Keratinocyte (primary cell): ENCODE results near the gene NEURL1. TPM values are rescaled to one million over a fixed set of nuclear protein-coding genes. Genes with fewer than 3 reads are reported as not detected.

Experiments used
- DNase-seq: peaks from one replicate; pipeline ENCODE4 v3.0.0-alpha.2; 2011; ENCODE audit warnings: low read depth, missing footprints, low spot score
- FAIRE-seq: peaks from 2 replicates; lab custom pipeline; 2011; peaks lifted over from hg19 to GRCh38; lab: Jason Lieb, UNC
- H2AFZ ChIP-seq: 2 replicates; pipeline ENCODE4 v1.6.0; 2012; ENCODE audit warnings: low read length, control low read depth, inconsistent platforms; ENCODE audit not compliant: control insufficient read depth
- H3K27ac ChIP-seq: 2 replicates; pipeline ENCODE4 v1.5.1; 2011; ENCODE audit warnings: low read length; ENCODE audit not compliant: control insufficient read depth, insufficient read depth
- H3K27me3 ChIP-seq: 3 replicates; pipeline ENCODE4 v1.6.0; 2011; ENCODE audit warnings: low read length; ENCODE audit not compliant: control insufficient read depth, insufficient read depth; ENCODE audit errors: extremely low read depth
- H3K36me3 ChIP-seq, 2 experiments: 2 replicates in 1 of 2; 3 replicates in 1 of 2; pipeline ENCODE4 v1.5.1; 2011; ENCODE audit warnings: low read length in 2 of 2, mild to moderate bottlenecking in 1 of 2; ENCODE audit not compliant: control insufficient read depth in 2 of 2, insufficient read depth in 2 of 2; ENCODE audit errors: extremely low read depth in 1 of 2
- H3K4me1 ChIP-seq: 3 replicates; pipeline ENCODE4 v1.5.1; 2011; ENCODE audit warnings: low read length; ENCODE audit not compliant: control insufficient read depth, insufficient read depth; ENCODE audit errors: extremely low read depth
- H3K4me2 ChIP-seq: 3 replicates; pipeline ENCODE4 v1.6.0; 2011; ENCODE audit warnings: low read depth, low read length; ENCODE audit not compliant: control insufficient read depth, insufficient read depth; ENCODE audit errors: extremely low read depth
- H3K4me3 ChIP-seq, 3 experiments: fragments of 200-600 bp in 1 of 3; sonication (generic) in 1 of 3; 2 replicates in 2 of 3; 3 replicates in 1 of 3; pipeline ENCODE4 v1.5.1; 2011 to 2016; ENCODE audit warnings: low read length in 3 of 3, mild to moderate bottlenecking in 3 of 3, control low read depth in 2 of 3, inconsistent platforms in 1 of 3, low read depth in 1 of 3, mixed read lengths in 1 of 3, mixed run types in 1 of 3, moderate library complexity in 1 of 3; ENCODE audit not compliant: control insufficient read depth in 2 of 3, insufficient read depth in 2 of 3; ENCODE audit errors: extremely low read depth in 1 of 3
- H3K79me2 ChIP-seq: 2 replicates; pipeline ENCODE4 v1.6.0; 2012; ENCODE audit warnings: low read length; ENCODE audit not compliant: control insufficient read depth, insufficient read depth
- H3K9ac ChIP-seq: 3 replicates; pipeline ENCODE4 v1.6.0; 2011; ENCODE audit warnings: low read length; ENCODE audit not compliant: control insufficient read depth, insufficient read depth; ENCODE audit errors: extremely low read depth
- H3K9me1 ChIP-seq: 3 replicates; pipeline ENCODE4 v1.6.0; 2011; ENCODE audit warnings: low read length; ENCODE audit not compliant: control insufficient read depth, insufficient read depth; ENCODE audit errors: extremely low read depth
- H3K9me3 ChIP-seq: 2 replicates; pipeline ENCODE4 v1.5.1; 2012; ENCODE audit warnings: low read depth, low read length; ENCODE audit not compliant: control insufficient read depth
- H4K20me1 ChIP-seq: 3 replicates; pipeline ENCODE4 v1.6.0; 2011; ENCODE audit warnings: low read length; ENCODE audit not compliant: control insufficient read depth, insufficient read depth; ENCODE audit errors: extremely low read depth
- EZH2 ChIP-seq: IDR thresholded peaks from one replicate; pipeline ENCODE4 v1.6.1; 2012; ENCODE audit warnings: inconsistent platforms, mild to moderate bottlenecking, low read length, moderate library complexity
- dilution Hi-C: fragments of 300-500 bp; cut with MboI; formaldehyde crosslinking; loops from one replicate; pipeline ENCODE4 v1.7.0; 2020; ENCODE audit warnings: low sequenced_read_pairs; ENCODE audit not compliant: extremely low pct_ligation_motif_present
- polyA plus RNA-seq, 5 experiments: library from polyadenylated mRNA; depleted of rRNA in 3 of 5; stranded (reverse) in 3 of 5; stranded (forward) in 1 of 5; unstranded in 1 of 5; fragments of >200 nt; gene quantifications; 1 replicate in 1 of 5; 2 replicates in 3 of 5; 3 replicates in 1 of 5; pipeline versions ENCODE4 v1.2.1 to v1.2.3, GENCODE V29; 2011 to 2012; ENCODE audit warnings: missing spikeins in 2 of 5, low read depth in 1 of 5, low replicate concordance in 1 of 5
- TF ChIP-seq, protein P1 (sequence below), 3 experiments: IDR thresholded peaks in 1 of 3; conservative IDR thresholded peaks in 1 of 3; optimal IDR thresholded peaks in 1 of 3; 2 replicates in 2 of 3; 3 replicates in 1 of 3; pipeline versions ENCODE3 to v1.5.1; 2011; ENCODE audit warnings: low read length in 3 of 3, mild to moderate bottlenecking in 3 of 3, moderate library complexity in 2 of 3, control low read depth in 1 of 3, inconsistent platforms in 1 of 3; ENCODE audit not compliant: insufficient read depth in 2 of 3; ENCODE audit errors: extremely low read depth in 1 of 3

The NEURL1 gene
- polyA plus RNA-seq, 1 donor (not counting 4 experiments of a cell fraction or from before 2014, with no cell fraction given): 0.03 TPM

DNA sequence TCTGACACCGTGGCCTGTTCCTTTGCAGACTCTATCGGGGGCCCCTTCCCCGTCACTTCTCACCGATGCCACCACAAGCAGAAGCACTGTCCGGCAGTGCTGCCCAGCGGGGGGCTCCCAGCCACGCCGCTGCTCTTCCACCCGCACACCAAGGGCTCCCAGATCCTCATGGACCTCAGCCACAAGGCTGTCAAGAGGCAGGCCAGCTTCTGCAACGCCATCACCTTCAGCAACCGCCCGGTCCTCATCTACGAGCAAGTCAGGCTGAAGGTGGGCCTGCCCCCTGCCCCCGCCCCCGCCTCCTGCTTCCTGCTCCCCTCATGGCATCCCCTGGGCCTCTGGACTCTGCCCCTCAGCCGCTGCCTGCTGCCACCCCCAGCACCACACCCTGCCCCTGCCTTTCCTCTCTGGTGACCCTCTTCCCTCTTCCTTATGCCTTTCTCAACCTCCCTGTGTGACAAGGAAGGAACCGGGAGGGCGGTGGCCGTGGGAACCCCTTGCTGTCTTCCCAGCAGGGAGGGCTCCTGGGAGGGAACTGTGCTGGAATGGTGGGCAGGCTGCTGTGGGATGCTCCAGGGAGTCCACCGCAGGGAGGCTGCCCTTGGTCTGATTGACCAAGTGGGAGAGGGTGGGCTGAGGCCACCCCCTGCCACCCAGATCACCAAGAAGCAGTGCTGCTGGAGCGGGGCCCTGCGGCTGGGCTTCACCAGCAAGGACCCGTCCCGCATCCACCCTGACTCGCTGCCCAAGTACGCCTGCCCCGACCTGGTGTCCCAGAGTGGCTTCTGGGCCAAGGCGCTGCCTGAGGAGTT is 77.5 kb downstream of the NEURL1 start:
- H4K20me1 ChIP-seq: peaks cover 2% of the 10 kb centered on the region
- no peak overlapping the region for H2AFZ ChIP-seq
- peaks cover 10% of the 10 kb centered on the region for H3K4me1 ChIP-seq
- H3K36me3 ChIP-seq: no peaks in the 10 kb centered on the region
- FAIRE-seq (no peak), DNase-seq (no peak)
- H3K9me1 ChIP-seq: no peaks in the 10 kb centered on the region
- H3K27me3 ChIP-seq: peaks cover 23% of the 10 kb centered on the region
- dilution Hi-C loops: no loop called here
- no peaks in the 10 kb centered on the region for H3K9me3 ChIP-seq
- no peak overlapping the region for H3K4me2 ChIP-seq
- no peaks in the 10 kb centered on the region for H3K79me2 ChIP-seq
- H3K27ac ChIP-seq: no peak overlapping the region
- no peak overlapping the region for H3K4me3 ChIP-seq
- H3K9ac ChIP-seq: no peak overlapping the region
- TF ChIP-seq EZH2: no peak
- TF ChIP-seq, protein P1, sequence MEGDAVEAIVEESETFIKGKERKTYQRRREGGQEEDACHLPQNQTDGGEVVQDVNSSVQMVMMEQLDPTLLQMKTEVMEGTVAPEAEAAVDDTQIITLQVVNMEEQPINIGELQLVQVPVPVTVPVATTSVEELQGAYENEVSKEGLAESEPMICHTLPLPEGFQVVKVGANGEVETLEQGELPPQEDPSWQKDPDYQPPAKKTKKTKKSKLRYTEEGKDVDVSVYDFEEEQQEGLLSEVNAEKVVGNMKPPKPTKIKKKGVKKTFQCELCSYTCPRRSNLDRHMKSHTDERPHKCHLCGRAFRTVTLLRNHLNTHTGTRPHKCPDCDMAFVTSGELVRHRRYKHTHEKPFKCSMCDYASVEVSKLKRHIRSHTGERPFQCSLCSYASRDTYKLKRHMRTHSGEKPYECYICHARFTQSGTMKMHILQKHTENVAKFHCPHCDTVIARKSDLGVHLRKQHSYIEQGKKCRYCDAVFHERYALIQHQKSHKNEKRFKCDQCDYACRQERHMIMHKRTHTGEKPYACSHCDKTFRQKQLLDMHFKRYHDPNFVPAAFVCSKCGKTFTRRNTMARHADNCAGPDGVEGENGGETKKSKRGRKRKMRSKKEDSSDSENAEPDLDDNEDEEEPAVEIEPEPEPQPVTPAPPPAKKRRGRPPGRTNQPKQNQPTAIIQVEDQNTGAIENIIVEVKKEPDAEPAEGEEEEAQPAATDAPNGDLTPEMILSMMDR (optimal IDR thresholded peaks at IDR 0.05 in 1 of 3, IDR thresholded peaks at IDR 0.05 in 1 of 3, conservative IDR thresholded peaks at IDR 0.05 in 1 of 3; ENCODE audit: extremely low read depth in 1 of 3, insufficient read depth in 2 of 3, low read length in 3 of 3): no peak

DNA sequence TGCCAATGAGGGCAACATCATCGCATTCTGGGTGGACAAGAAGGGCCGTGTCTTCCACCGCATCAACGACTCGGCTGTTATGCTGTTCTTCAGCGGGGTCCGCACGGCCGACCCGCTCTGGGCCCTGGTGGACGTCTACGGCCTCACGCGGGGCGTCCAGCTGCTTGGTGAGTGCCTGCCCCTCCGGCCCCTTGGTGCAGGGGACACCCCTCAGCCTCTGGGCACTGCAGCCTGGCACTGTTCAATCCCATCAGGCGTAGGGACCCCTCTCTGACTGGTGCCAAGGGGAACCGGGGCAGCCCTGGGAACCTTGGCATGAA is 78.1 kb downstream of the NEURL1 start:
- Histone ChIP-seq H3K9ac (no peak overlapping the region), H3K27ac (no peak overlapping the region), H3K4me2 (no peak overlapping the region), H2AFZ (no peak overlapping the region), H4K20me1 (peaks cover 2% of the 10 kb centered on the region), H3K27me3 (peaks cover 26% of the 10 kb centered on the region), H3K9me1 (no peaks in the 10 kb centered on the region), H3K9me3 (no peaks in the 10 kb centered on the region), H3K79me2 (no peaks in the 10 kb centered on the region), H3K36me3 (no peaks in the 10 kb centered on the region), H3K4me1 (peaks cover 4% of the 10 kb centered on the region), H3K4me3 (no peak overlapping the region)
- FAIRE-seq (no peak), DNase-seq (no peak)
- dilution Hi-C loops: no loop called here
- TF ChIP-seq, protein P1 (optimal IDR thresholded peaks at IDR 0.05 in 1 of 3, IDR thresholded peaks at IDR 0.05 in 1 of 3, conservative IDR thresholded peaks at IDR 0.05 in 1 of 3; ENCODE audit: extremely low read depth in 1 of 3, insufficient read depth in 2 of 3, low read length in 3 of 3): no peak
- TF ChIP-seq EZH2: no peak
